SKM-1 (cell line): Measurements from ENCODE around the gene ZBTB43.

Experiments
- DNase-seq: peaks from one replicate; lab custom pipeline; 2025; ENCODE audit not compliant: unreplicated experiment; lab: John Stamatoyannopoulos, UW

The ZBTB43 gene

DNA sequence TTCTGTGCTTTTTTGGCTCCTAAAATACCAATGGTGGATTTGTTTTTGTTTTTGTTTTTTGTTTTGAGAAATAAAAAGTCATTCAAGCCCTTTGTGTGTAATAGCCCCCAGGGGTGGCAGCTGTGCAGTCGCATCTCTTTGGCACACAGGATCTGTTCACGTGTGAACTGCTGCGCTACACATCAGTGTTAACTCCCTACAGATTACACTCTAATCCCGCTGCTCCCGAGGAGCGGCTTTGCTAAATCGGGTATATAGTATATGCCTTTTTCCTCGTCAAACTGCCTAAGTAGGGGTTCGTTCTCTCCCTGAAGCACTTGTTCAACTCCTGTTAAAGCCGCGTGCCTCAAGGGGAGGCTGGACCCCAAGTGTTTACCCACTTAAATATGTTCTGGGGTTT, 77.9 kb downstream of the ZBTB43 start:
- DNase-seq = no peak

DNA sequence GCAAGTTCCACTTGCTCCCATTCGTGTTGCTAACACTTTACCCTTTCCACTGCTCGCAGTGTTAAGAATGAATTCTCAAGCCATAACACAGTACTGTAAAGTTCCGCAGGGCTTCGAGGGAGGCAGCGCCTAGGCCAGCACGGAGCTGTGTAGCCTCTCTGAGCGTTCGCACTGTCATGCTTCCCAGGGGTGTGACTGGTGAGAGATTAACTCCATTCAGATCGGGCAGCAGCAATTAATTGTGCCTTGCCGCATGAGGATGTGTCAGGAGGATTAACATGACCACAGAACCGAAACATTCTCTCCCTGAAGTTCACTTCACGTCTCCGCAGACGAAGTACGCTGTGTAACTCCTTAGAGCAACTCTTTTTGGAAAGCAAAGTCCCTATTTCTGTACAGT, 78.8 kb downstream of the ZBTB43 start:
- no peak for DNase-seq

DNA sequence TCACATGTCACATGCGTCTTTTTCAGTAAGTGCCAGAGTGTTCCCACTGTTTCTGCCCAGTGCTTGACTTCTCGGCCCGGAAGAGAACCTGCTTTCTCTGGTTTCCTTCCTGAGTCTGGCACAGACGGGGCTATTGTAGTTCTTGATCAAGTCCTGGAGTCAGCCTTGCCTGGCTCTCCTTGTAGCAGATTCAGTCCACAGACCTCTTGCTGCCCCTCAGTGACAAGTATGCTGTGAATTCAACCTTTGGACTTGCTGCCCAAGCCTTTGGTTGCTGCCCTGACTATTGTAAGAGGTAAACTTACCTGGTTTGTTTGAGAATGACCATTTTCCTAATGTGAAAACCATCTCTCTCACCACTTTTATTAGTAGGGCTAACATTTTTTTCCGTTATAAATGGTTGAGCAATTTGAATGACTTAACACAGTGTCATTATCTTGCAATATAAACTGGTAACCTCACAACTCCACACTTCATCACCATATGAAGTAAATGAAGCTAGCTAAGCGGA, 80.3 kb downstream of the ZBTB43 start:
- no peak for DNase-seq

DNA sequence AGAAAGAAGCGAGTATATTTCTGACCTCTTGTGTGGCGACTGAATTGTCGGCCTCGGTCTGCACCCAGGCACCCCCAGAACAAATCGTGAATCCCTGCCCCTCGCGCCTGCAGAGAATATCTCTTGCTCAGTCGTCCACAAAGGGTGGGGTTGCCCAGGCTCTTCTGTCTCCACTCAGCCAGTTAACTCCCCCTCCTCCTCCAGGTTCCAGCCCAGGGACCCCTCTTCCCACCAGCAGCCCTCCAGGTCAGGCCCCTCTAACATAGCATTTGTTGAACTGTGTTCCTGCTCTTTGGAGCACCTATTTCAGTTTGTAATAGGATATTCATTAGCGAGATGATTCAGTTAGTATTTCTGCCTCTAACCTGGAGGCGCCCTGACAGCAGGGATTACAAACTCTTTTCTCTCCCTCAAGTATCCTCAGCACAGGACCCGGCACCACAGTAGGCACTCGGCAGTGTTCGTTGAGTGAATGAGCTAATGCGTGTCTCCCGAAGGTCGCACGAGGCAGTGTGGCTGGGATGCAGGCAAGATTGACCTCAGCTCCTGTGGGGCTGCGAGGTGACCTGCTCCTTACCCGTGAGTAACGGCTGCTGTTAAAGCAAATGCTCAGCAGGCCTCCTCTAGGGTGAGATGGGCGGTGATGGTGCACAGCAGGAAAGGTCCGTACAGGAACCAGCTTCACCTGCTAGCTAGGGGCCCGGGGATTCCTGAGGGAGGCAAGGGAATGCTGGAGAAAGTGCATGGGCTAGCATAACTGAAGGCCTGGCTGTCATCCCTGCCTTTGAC, 81.4 kb downstream of the ZBTB43 start:
- DNase-seq = no peak

DNA sequence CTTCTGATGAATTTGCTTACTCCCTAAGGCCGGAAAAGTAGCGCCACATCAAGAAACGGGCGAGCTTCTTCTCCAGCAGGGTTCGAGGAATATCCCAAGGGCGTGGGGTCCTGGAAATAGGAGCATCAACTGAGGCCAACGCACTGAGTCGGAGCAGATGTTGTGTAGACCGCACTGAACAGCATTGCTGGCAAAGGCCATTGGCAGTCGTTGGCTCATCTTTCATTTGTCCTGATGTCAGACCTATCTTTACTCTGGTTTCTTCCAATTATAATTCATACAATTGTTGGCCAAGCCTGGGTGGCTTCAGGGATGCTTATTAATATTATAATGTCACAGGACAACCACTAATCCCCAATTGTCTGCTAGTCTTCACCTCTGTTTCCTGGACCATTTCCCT, 82.1 kb downstream of the ZBTB43 start:
- no peak for DNase-seq
